ENCODE data around the gene FEN1. TPM values are rescaled to one million over a fixed set of nuclear protein-coding genes. Genes with fewer than 3 reads are reported as not detected.
A peak's percentile ranks its signal among the peaks of the same experiment; 100 is the strongest.

Gene FEN1
- total RNA-seq, 4 donors from 2014 or later: 11.4 to 38.1 (median 23.5) TPM

- TF ChIP-seq POLR2A (IDR thresholded peaks at IDR 0.05) (no peak), CTCF (IDR thresholded peaks at IDR 0.05) (no peak)
- no peak for DNase-seq
- Histone ChIP-seq H3K36me3 (peaks cover 0 to 57% (median 4%) of the 10 kb centered on the region in 3 donors), H3K9me3 (no peaks in the 10 kb centered on the region), H3K4me1 (peaks cover 11 to 39% (median 20%) of the 10 kb centered on the region in 3 donors), H3K4me3 (no peak overlapping the region), H3K27me3 (peaks cover 0 to 22% (median 0%) of the 10 kb centered on the region in 4 donors), H3K27ac (no peak overlapping the region)
- intact Hi-C loops (cut with DNase I): no loop called here
- WGBS, 2 donors: 52 to 59% methylated on average over 3 to 5 of the region's 5 CpGs
Observed at GRCh38 chr11:61811831-61812230, 19.1 kb downstream of the FEN1 start.

- H3K4me1 ChIP-seq: peaks cover 15 to 48% (median 25%) of the 10 kb centered on the region in 3 donors
- peaks cover 0 to 29% (median 3%) of the 10 kb centered on the region in 4 donors for H3K27me3 ChIP-seq
- intact Hi-C loops (cut with DNase I): no loop called here
- peaks cover 0 to 46% (median 4%) of the 10 kb centered on the region in 3 donors for H3K36me3 ChIP-seq
- 89 to 90% methylated on average over 3 to 4 of the region's 4 CpGs for WGBS, 2 donors
- no peak overlapping the region for H3K4me3 ChIP-seq
- no peaks in the 10 kb centered on the region for H3K9me3 ChIP-seq
- TF ChIP-seq CTCF (IDR thresholded peaks at IDR 0.05) (no peak), POLR2A (IDR thresholded peaks at IDR 0.05) (no peak)
- no peak overlapping the region for H3K27ac ChIP-seq
- DNase-seq: no peak
Observed at GRCh38 chr11:61812736-61813411, 20.2 kb downstream of the FEN1 start.

GRCh38 chr11:61814247-61814957 lies 21.7 kb downstream of the FEN1 start:
- intact Hi-C loops (cut with DNase I): no loop called here
- peak overlapping the region; percentile 86 to 99 (median 92) for H3K27ac ChIP-seq
- peak overlapping the region; percentile 47 to 83 (median 58) for H3K4me3 ChIP-seq
- H3K9me3 ChIP-seq: no peaks in the 10 kb centered on the region
- no peak for DNase-seq
- WGBS, 2 donors: 37 to 64% methylated on average over 15 to 16 of the region's 16 CpGs
- peaks cover 0 to 36% (median 3%) of the 10 kb centered on the region in 3 donors for H3K36me3 ChIP-seq
- H3K4me1 ChIP-seq: peaks cover 15 to 48% (median 25%) of the 10 kb centered on the region in 3 donors
- H3K27me3 ChIP-seq: peaks cover 0 to 29% (median 3%) of the 10 kb centered on the region in 4 donors
- TF ChIP-seq CTCF (IDR thresholded peaks at IDR 0.05) (no peak), POLR2A (IDR thresholded peaks at IDR 0.05) (no peak)

GRCh38 chr11:61814958-61815789 lies 22.5 kb downstream of the FEN1 start:
- intact Hi-C loops (cut with DNase I): no loop called here
- H3K27ac ChIP-seq: peak overlapping the region; percentile 86 to 99 (median 92)
- H3K9me3 ChIP-seq: no peaks in the 10 kb centered on the region
- peaks cover 17 to 55% (median 25%) of the 10 kb centered on the region in 3 donors for H3K4me1 ChIP-seq
- peaks cover 0 to 28% (median 0%) of the 10 kb centered on the region in 3 donors for H3K36me3 ChIP-seq
- TF ChIP-seq CTCF (IDR thresholded peaks at IDR 0.05) (no peak), POLR2A (IDR thresholded peaks at IDR 0.05) (peak in 2 of 4 donors; percentile 92 to 94)
- H3K4me3 ChIP-seq: peak overlapping the region; percentile 47 to 83 (median 58)
- peaks cover 0 to 29% (median 3%) of the 10 kb centered on the region in 4 donors for H3K27me3 ChIP-seq
- peak; percentile 31 for DNase-seq
- WGBS, 2 donors: 3 to 4% methylated on average over 6 to 17 of the region's 66 CpGs
